ENCODE measurements around the gene GNB1. TPM values are rescaled to one million over a fixed set of nuclear protein-coding genes. Genes with fewer than 3 reads are reported as not detected.

Gene GNB1
- total RNA-seq, 1 donor from 2014 or later: 422 TPM

DNA sequence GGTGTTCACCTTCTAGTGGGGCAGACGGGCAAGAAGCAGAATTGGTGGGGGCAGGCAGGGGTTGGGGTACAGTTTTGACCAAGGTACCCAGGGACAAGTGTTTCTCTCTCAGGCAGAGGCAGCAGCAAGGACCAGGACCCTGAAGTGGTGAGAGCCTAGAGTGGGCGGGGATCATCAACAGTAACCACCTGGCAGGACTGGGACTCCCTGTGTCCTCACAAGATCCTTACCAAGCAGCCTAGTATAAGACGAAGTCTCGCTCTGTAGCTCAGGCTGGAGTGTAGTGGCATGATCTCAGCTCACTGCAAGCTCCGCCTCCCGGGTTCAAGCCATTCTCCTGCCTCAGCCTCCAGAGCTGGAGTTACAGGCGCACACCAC is 109.4 kb downstream of the GNB1 start:
- Mint-ChIP-seq H3K4me3 (peak overlapping the region; percentile 75), H3K4me1 (peaks cover 43% of the 10 kb centered on the region), H3K9me3 (no peaks in the 10 kb centered on the region), H3K36me3 (ENCODE audit: low read depth) (peaks cover 18% of the 10 kb centered on the region), H3K27ac (peak overlapping the region; percentile 91), H3K27me3 (no peaks in the 10 kb centered on the region)
- peak; percentile 65 for DNase-seq
- intact Hi-C loops (cut with micrococcal nuclease): no loop called here

GRCh38 chr1:1780598-1781525 is 110.0 kb downstream of the GNB1 start:
- Mint-ChIP-seq H3K27ac (peak overlapping the region; percentile 91), H3K27me3 (no peaks in the 10 kb centered on the region), H3K36me3 (ENCODE audit: low read depth) (peaks cover 17% of the 10 kb centered on the region), H3K4me1 (peaks cover 48% of the 10 kb centered on the region), H3K9me3 (no peaks in the 10 kb centered on the region), H3K4me3 (peak overlapping the region; percentile 75)
- peak; percentile 61 for DNase-seq
- intact Hi-C loops (cut with micrococcal nuclease): no loop called here

DNA sequence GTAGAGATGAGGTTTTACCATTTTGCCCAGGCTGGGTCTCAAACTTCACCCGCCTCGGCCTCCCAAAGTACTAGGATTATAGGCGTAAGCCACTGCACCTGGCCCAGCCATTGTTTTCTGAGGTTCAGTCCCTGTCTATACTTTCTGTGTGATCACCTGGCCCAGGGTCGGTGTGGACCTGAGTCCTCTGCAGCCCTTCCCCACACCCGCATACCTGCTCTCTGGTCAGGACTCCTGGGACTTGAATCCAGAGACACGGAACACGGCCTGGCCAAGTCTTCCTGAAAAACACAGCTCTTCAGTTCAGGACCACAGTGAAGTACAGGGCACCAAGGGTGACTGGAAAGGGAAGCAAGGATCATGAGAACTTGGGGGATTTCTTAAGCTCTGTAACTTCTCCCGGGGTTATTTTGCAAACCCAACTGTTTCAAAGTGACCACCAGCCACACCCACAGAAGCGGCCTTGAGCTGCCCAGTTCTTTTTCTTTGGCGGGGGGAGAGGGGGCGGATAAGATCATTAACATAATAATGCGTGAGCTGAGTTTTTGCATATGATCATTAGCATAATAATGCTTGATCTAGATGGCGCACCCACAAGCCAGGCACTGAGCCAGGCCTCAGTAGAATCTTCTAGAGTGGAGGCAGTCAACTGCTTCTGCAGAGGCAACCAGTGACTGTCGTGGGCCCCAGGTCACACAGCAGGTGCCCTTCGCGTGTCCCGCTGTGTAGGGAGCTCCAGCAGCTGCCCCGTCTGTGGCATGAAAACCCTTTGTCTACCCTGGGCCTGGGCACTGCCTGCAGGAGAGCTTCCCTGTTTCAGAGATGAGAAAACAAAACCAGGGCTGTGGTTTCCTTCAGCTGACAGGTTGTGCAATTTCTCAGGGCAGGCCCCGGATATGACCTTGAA is 110.9 kb downstream of the GNB1 start:
- intact Hi-C loops (cut with micrococcal nuclease): loop anchor here (2.0 to 5.0 kb wide), 2 partner anchors 112 to 129 kb away; partner anchors contain the start of gene GNB1
- peaks cover 17% of the 10 kb centered on the region for H3K36me3 Mint-ChIP-seq (ENCODE audit: low read depth)
- no peaks in the 10 kb centered on the region for H3K9me3 Mint-ChIP-seq
- H3K4me3 Mint-ChIP-seq: peak overlapping the region; percentile 75
- peak overlapping the region; percentile 91 for H3K27ac Mint-ChIP-seq
- DNase-seq: peak; percentile 91
- H3K4me1 Mint-ChIP-seq: peaks cover 57% of the 10 kb centered on the region
- H3K27me3 Mint-ChIP-seq: no peaks in the 10 kb centered on the region

DNA sequence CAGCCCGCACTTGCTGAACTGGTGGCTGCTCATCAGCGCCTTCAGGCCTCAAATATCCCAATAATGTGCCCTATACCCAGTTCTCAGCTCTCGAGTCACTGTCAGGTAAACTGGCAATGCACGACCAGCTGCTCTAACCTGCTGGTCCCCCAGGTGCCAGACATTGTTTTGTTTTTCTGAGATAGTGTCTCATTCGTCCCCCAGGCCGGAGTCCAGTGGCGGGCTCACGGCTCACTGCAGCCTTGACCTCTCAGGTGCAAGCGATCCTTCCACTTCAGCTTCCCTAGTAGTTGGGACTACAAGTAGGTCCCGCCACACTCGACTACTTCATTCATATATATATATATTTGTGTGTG is 111.6 kb downstream of the GNB1 start:
- Mint-ChIP-seq H3K36me3 (ENCODE audit: low read depth) (peaks cover 17% of the 10 kb centered on the region), H3K27ac (peak overlapping the region; percentile 91), H3K4me3 (peak overlapping the region; percentile 75), H3K9me3 (no peaks in the 10 kb centered on the region), H3K4me1 (peaks cover 57% of the 10 kb centered on the region), H3K27me3 (no peaks in the 10 kb centered on the region)
- no peak for DNase-seq
- intact Hi-C loops (cut with micrococcal nuclease): loop anchor here (2.0 to 5.0 kb wide), 2 partner anchors 113 to 130 kb away; partner anchors contain the start of gene GNB1

DNA sequence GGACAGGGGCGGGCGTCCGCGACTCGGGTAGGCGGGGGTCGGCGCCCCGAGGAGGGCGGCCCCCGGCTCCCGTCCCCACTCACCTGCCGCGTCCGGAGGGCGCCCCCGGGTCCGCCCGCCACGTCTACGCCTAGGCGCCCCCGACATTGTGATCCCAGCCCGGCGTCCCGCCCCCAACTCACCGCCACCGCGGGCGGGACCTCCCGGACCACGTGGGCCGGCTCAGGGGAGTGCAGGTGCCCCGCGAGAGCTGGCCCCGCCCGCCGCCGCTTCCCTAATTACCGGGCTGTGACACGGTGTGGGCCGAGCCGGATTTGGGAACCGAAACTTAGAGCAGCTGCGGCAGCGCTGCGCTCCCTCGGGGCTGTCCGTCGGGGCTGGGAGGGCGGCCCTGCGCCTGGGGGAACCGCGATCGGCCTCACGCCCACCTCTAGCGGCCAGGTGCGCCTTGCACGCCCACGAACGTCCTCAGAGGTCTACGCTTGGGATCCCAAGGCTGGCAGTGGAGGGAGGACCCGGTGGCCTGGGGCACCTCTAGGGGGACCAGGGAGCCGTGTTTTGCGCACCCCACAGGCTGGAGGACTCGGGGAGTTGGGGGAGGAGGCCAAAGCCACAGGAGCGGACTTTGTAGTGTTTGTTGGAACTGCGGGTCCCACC is 112.1 kb downstream of the GNB1 start:
- peak overlapping the region; percentile 91 for H3K27ac Mint-ChIP-seq
- DNase-seq: peak; percentile 95
- intact Hi-C loops (cut with micrococcal nuclease): loop anchor here (2.0 to 5.0 kb wide), 2 partner anchors 114 to 130 kb away; partner anchors contain the start of gene GNB1
- H3K9me3 Mint-ChIP-seq: no peaks in the 10 kb centered on the region
- no peaks in the 10 kb centered on the region for H3K27me3 Mint-ChIP-seq
- H3K4me1 Mint-ChIP-seq: peaks cover 57% of the 10 kb centered on the region
- peaks cover 17% of the 10 kb centered on the region for H3K36me3 Mint-ChIP-seq (ENCODE audit: low read depth)
- H3K4me3 Mint-ChIP-seq: peak overlapping the region; percentile 75

DNA sequence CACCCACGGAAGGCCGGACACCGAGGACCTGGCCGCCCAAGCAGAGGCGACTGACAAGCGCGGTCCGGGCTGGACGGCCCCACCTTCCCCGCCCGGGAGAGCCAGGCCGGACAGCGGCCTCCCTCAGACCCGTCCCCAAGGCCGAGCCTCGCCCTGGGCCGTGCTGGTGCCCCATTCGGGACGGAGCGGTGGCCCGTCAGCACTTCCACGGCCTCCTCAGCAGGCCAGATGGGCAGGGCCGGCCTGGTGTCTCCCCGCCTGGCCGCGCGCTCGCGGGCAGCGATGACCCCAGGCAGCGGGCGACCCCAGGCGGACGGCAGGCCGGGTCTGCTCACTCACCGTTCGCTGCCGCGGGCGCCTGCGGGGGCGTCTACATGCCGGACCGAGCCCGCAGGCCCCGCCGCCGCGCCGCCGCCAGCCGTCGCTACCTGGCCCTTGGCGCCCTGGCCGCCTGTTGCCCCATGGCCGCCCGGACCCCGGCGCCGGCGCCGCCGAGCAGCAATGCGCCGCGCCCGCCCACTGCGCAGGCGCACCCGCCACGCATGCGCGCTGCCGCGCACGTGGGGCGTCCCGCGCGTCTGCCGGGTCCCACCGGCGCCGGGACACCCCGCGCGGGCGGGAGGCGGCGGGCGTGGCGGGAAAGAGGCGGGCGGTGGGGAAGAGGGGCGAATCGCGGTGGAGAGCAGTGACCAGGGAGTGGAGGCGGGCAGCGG is 112.8 kb downstream of the GNB1 start, which contains the start of gene NADK:
Gene NADK, minus strand, starts transcription at position 521 of the 713 bp plus-strand sequence. CDS start 13,064 bp downstream, outside the sequence.
- peak within 1 kb of the TSS; percentile 81 for H3K4me3 Mint-ChIP-seq
- peak within 1 kb of the TSS; percentile 91 for H3K27ac Mint-ChIP-seq
- peaks cover 18% of the 10 kb centered on the region for H3K36me3 Mint-ChIP-seq (ENCODE audit: low read depth)
- no peaks in the 10 kb centered on the region for H3K9me3 Mint-ChIP-seq
- H3K4me1 Mint-ChIP-seq: peaks cover 53% of the 10 kb centered on the region
- intact Hi-C loops (cut with micrococcal nuclease): loop anchor here (2.0 to 5.0 kb wide), 2 partner anchors 114 to 131 kb away; partner anchors contain the start of gene GNB1
- peak; percentile 96 for DNase-seq
- no peaks in the 10 kb centered on the region for H3K27me3 Mint-ChIP-seq

DNA sequence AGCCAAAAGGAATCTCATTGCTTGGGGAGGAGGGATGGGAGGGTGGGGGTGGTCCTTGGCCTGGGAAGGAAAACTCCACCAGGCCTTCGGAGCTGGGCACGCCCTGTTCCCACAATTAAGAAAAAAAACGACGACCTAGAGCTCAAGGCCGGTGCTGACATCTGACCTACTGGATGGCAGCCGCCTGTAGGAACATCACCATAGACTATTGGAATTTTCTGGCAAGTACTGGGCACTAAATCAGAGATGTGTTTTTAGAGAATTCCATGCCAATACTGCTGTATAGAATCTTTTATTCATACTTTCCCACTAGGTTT is 113.3 kb downstream of the GNB1 start:
- peaks cover 49% of the 10 kb centered on the region for H3K4me1 Mint-ChIP-seq
- H3K27me3 Mint-ChIP-seq: no peaks in the 10 kb centered on the region
- peaks cover 22% of the 10 kb centered on the region for H3K36me3 Mint-ChIP-seq (ENCODE audit: low read depth)
- intact Hi-C loops (cut with micrococcal nuclease): loop anchor here (5.0 kb wide), 1 partner anchor 115 kb away; the partner anchor contains the start of gene GNB1
- H3K9me3 Mint-ChIP-seq: no peaks in the 10 kb centered on the region
- peak overlapping the region; percentile 81 for H3K4me3 Mint-ChIP-seq
- peak overlapping the region; percentile 81 for H3K27ac Mint-ChIP-seq
- DNase-seq: no peak

DNA sequence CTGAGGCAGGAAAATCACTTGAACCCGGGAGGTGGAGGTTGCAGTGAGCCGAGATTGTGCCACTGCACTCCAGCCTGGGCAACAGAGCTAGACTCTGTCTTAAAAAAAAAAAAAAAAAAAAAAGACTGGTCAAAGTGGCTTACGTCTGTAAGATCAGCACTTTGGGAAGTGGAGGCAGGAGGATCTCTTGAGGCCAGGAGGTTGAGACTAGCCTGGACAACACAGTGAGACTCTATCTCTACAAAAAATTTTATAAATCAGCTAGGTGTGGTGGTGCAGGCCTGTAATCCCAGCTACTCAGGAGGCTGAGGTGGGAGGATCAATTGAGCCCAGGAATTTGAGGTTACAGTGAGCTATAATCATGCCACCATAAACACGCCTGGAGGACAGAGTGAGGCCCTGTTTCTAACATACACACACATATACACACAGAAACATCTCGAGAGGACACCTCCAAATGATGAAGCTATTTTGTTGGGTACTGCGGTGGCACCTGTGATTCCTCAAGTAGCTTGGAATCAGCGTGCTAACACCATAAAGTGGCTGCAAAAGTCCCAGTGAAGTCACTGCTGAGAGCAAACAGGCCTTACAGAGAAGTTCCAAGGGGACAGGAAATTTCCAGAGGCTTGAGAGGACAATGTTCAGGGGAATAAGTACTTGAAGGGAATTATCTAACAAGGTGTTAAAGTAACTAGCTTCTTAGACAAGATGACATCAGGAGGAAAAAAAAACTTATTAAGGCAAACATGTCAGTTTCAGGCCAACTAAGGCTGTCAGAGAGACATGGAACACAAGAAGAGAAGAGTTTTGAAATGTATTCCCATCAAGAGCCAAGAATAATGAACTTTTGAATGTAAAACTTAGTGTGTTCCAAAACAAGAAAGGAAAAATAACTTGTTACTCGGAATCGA is 114.0 kb downstream of the GNB1 start:
- Mint-ChIP-seq H3K9me3 (no peaks in the 10 kb centered on the region), H3K27ac (peak overlapping the region; percentile 81), H3K4me3 (peak overlapping the region; percentile 81), H3K27me3 (no peaks in the 10 kb centered on the region), H3K4me1 (peaks cover 49% of the 10 kb centered on the region), H3K36me3 (ENCODE audit: low read depth) (peaks cover 29% of the 10 kb centered on the region)
- no peak for DNase-seq
- intact Hi-C loops (cut with micrococcal nuclease): loop anchor here (5.0 kb wide), 1 partner anchor 115 kb away; the partner anchor contains the start of gene GNB1

DNA sequence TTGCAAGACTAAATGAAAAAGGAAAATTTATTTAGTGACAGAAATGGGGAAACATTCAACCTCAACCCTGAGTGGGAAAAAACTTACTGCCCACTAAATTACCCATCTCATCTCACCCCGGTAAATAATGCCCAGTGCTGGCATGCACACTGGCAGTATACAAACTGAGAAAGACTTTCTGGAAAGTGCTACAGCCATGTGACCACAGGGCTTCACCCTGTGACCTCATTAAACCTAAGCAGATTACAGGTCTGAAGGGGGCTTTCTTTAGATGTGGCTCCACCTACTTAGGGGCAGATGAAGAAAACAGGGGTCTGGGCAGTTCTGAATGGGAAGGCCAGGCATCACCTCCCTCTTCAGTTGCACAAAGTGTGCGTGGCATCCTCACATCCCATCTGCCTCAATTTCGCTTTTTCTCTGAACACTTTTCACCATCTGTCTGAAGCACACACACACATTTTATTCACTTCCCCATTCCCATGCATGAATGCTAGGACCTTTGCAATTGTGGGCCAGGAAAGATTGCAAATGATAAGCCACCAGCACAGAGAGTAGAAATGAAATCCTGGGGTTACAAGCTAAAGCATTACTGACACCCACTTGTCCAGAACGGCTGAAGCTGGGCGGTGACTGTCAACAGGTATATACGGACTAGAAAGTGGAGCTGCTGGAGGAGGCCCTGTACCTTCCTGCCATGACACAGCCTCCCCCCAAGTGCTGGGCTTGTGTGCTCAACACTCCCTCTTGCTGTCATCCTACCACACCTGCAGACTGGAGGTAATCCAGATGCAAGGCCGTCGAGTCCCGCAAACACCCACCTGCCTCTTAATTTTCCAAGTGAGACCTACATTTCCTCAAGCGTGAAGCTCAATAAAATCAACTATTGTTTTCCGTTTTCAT is 115.3 kb downstream of the GNB1 start:
- Mint-ChIP-seq H3K9me3 (peaks cover 5% of the 10 kb centered on the region), H3K36me3 (ENCODE audit: low read depth) (peaks cover 37% of the 10 kb centered on the region), H3K4me1 (peaks cover 39% of the 10 kb centered on the region), H3K27me3 (no peaks in the 10 kb centered on the region), H3K4me3 (peak overlapping the region; percentile 41), H3K27ac (no peak overlapping the region)
- intact Hi-C loops (cut with micrococcal nuclease): loop anchor here (5.0 kb wide), 1 partner anchor 117 kb away; the partner anchor contains the start of gene GNB1
- no peak for DNase-seq

DNA sequence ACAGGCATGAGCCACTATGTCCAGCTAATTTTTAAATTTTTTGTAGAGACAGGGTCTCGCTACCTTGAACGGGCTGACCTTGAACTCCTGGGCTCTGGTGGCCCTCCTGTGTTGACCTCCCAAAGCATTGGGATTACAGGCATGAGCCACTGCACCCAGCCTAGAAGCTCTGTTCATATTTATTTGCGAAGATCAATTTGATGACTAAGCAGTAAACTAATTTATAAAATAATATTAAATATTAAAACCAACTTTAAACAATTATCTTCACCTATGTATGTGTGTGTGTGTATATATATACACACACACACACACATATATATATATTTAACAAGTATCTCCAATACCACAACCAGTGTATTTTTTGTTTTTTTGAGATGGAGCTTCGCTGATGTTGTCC is 117.0 kb downstream of the GNB1 start:
- Mint-ChIP-seq H3K27ac (no peak overlapping the region), H3K36me3 (ENCODE audit: low read depth) (peaks cover 50% of the 10 kb centered on the region), H3K4me3 (no peak overlapping the region), H3K27me3 (no peaks in the 10 kb centered on the region), H3K9me3 (peaks cover 5% of the 10 kb centered on the region), H3K4me1 (peaks cover 25% of the 10 kb centered on the region)
- no peak for DNase-seq
- intact Hi-C loops (cut with micrococcal nuclease): no loop called here

GRCh38 chr1:1771096-1771495 is 119.8 kb downstream of the GNB1 start:
- no peak overlapping the region for H3K27ac Mint-ChIP-seq
- no peak for DNase-seq
- intact Hi-C loops (cut with micrococcal nuclease): no loop called here
- peaks cover 62% of the 10 kb centered on the region for H3K36me3 Mint-ChIP-seq (ENCODE audit: low read depth)
- H3K9me3 Mint-ChIP-seq: peaks cover 5% of the 10 kb centered on the region
- H3K4me3 Mint-ChIP-seq: no peak overlapping the region
- H3K4me1 Mint-ChIP-seq: peaks cover 14% of the 10 kb centered on the region
- no peaks in the 10 kb centered on the region for H3K27me3 Mint-ChIP-seq
